Endothelial cell (in vitro differentiated cells): ENCODE data around the gene PAPPA2. TPM values are rescaled to one million over a fixed set of nuclear protein-coding genes. Genes with fewer than 3 reads are reported as not detected.

ENCODE experiments used
- DNase-seq: peaks from one replicate; pipeline ENCODE4 v3.0.0; 2021; ENCODE audit warnings: low spot score
- H3K27ac Mint-ChIP-seq: one replicate; pipeline ENCODE4 v1.8.0; 2021; ENCODE audit warnings: mixed read lengths, inconsistent platforms; ENCODE audit not compliant: unreplicated experiment
- H3K27me3 Mint-ChIP-seq: one replicate; pipeline ENCODE4 v1.8.0; 2021; ENCODE audit warnings: mild to moderate bottlenecking, moderate library complexity, mixed read lengths, inconsistent platforms; ENCODE audit not compliant: unreplicated experiment
- H3K36me3 Mint-ChIP-seq: one replicate; pipeline ENCODE4 v1.8.0; 2021; ENCODE audit warnings: mild to moderate bottlenecking, low read depth, mixed read lengths, inconsistent platforms; ENCODE audit not compliant: unreplicated experiment
- H3K4me1 Mint-ChIP-seq: one replicate; pipeline ENCODE4 v1.8.0; 2021; ENCODE audit warnings: mild to moderate bottlenecking, mixed read lengths, inconsistent platforms; ENCODE audit not compliant: unreplicated experiment
- H3K4me3 Mint-ChIP-seq: one replicate; pipeline ENCODE4 v1.8.0; 2021; ENCODE audit warnings: mild to moderate bottlenecking, mixed read lengths, inconsistent platforms; ENCODE audit not compliant: unreplicated experiment
- H3K9me3 Mint-ChIP-seq: one replicate; pipeline ENCODE4 v1.8.0; 2021; ENCODE audit warnings: mixed read lengths, inconsistent platforms; ENCODE audit not compliant: unreplicated experiment
- total RNA-seq: library from RNA; stranded (reverse); fragmentation: NEBNext Ultra II Directional; extraction: Animal tissue kit (Norgen Biotek cat#: 25700); gene quantifications from one replicate; pipeline ENCODE4 v1.2.1, GENCODE V29; 2021; ENCODE audit not compliant: unreplicated experiment
- TF ChIP-seq, protein P1 (sequence below): fragments of 200-600 bp; sonication (generic); IDR thresholded peaks from one replicate; pipeline ENCODE4 v1.5.0; 2021; ENCODE audit warnings: antibody characterized with exemption; ENCODE audit not compliant: unreplicated experiment

Gene PAPPA2
- total RNA-seq, 1 donor from 2014 or later: 0.33 TPM

DNA sequence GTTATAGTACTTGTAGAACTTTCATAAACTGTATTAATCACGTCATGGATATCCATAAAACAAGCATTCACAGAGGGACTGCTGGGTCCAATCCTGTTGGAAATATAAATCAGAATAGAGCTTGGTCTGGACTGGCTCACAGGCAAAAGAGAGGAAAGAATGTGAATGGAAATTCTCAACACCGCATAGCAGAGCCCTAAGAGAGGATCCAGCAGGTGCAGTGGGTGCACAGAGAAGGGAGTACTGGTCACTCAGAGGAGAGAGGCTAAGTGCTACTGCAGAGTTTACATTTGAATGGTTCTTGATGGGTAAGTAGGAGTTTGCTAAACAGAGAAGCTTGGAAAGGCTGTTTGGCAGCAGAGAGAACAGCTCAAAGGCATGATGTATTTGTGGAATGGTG lies 231.7 kb downstream of the PAPPA2 start:
- peaks cover 4% of the 10 kb centered on the region for H3K27me3 Mint-ChIP-seq
- H3K4me1 Mint-ChIP-seq: no peaks in the 10 kb centered on the region
- no peak for DNase-seq
- TF ChIP-seq, protein P1, sequence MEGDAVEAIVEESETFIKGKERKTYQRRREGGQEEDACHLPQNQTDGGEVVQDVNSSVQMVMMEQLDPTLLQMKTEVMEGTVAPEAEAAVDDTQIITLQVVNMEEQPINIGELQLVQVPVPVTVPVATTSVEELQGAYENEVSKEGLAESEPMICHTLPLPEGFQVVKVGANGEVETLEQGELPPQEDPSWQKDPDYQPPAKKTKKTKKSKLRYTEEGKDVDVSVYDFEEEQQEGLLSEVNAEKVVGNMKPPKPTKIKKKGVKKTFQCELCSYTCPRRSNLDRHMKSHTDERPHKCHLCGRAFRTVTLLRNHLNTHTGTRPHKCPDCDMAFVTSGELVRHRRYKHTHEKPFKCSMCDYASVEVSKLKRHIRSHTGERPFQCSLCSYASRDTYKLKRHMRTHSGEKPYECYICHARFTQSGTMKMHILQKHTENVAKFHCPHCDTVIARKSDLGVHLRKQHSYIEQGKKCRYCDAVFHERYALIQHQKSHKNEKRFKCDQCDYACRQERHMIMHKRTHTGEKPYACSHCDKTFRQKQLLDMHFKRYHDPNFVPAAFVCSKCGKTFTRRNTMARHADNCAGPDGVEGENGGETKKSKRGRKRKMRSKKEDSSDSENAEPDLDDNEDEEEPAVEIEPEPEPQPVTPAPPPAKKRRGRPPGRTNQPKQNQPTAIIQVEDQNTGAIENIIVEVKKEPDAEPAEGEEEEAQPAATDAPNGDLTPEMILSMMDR: no peak
- H3K9me3 Mint-ChIP-seq: no peaks in the 10 kb centered on the region
- H3K36me3 Mint-ChIP-seq: no peaks in the 10 kb centered on the region
- H3K27ac Mint-ChIP-seq: no peak overlapping the region
- H3K4me3 Mint-ChIP-seq: no peak overlapping the region

DNA sequence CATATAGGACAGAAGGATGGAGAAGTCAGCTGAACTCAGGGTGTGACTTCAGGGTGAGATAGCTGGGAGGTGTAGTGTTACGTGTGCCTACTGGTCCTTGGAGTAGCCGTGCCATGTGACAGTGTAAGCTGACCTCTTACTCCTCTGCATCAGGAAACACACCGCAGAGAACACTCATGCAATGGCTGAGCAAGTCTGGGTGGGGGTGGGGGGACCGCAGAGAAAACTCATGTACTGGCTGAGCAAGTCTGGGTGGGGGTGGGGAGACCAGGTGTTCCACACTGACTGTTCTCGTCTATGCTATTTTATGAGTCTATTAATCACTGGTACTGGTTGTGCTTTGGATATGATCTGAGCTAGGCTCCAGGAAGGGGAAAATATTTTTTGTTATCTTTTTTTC lies 233.1 kb downstream of the PAPPA2 start:
- Mint-ChIP-seq H3K27me3 (peaks cover 7% of the 10 kb centered on the region), H3K27ac (no peak overlapping the region), H3K4me3 (no peak overlapping the region), H3K36me3 (no peaks in the 10 kb centered on the region), H3K4me1 (no peaks in the 10 kb centered on the region), H3K9me3 (no peaks in the 10 kb centered on the region)
- TF ChIP-seq, protein P1: no peak
- DNase-seq: no peak

GRCh38 chr1:176696689-176697088 lies 233.7 kb downstream of the PAPPA2 start:
- no peaks in the 10 kb centered on the region for H3K36me3 Mint-ChIP-seq
- no peak for DNase-seq
- H3K27ac Mint-ChIP-seq: no peak overlapping the region
- no peaks in the 10 kb centered on the region for H3K4me1 Mint-ChIP-seq
- H3K9me3 Mint-ChIP-seq: no peaks in the 10 kb centered on the region
- TF ChIP-seq, protein P1: no peak
- no peak overlapping the region for H3K4me3 Mint-ChIP-seq
- H3K27me3 Mint-ChIP-seq: peaks cover 7% of the 10 kb centered on the region

DNA sequence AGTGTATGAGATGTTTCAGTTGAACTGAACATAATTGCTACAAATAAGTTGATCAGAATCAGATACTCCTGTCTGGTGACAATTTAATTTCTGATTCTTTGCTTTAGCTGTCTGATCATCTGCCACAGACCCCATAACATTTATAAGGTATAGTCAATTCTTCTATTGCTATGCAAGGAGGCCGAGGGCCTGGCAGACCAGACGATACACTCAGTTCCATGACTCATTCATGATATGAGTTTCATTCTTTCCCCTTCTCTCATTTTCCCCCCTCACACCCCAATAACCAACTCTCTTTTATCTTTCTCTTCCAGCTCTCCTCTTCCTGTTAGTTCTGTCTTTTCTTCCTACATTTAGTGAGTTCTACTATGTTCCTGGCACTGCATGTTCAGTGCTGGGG lies 236.8 kb downstream of the PAPPA2 start:
- no peaks in the 10 kb centered on the region for H3K4me1 Mint-ChIP-seq
- H3K4me3 Mint-ChIP-seq: no peak overlapping the region
- H3K27me3 Mint-ChIP-seq: peaks cover 6% of the 10 kb centered on the region
- no peaks in the 10 kb centered on the region for H3K36me3 Mint-ChIP-seq
- H3K9me3 Mint-ChIP-seq: no peaks in the 10 kb centered on the region
- no peak overlapping the region for H3K27ac Mint-ChIP-seq
- DNase-seq: no peak
- TF ChIP-seq, protein P1: no peak

DNA sequence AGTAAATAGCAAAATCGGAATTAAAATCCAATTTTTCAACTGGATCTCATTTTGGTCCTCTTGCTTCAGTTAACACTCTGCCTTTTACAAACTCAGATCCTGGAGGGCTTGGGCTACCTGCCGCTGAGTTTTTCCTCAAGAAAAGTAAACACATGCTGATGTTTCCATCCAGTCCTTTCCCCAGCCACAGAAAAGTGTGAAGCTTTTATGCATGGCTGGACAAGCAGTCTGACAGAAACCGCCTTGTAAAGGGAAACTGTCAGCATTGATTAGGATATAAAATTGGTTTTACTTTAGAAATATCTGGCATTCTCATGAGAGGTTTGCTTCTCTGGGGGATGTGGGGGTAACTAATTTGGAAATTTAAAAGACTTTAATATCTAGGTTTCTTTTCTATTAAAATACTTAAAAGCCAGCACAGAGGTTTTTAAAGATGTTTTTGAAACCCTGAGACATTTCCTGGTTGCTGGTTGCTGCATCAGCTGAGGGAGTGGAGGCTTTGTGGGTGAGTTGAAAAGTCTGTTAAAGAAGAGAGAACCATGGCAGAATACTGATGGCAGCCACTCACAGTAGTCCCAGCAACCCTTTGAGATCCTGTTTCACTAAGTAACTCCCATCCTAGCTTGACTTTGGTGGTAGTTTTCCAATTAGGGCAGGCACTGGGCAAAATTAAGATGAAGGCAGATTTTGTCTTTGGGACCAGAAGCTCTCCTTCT lies 238.3 kb downstream of the PAPPA2 start:
- Mint-ChIP-seq H3K4me3 (no peak overlapping the region), H3K27ac (no peak overlapping the region), H3K4me1 (no peaks in the 10 kb centered on the region), H3K36me3 (no peaks in the 10 kb centered on the region), H3K27me3 (peaks cover 6% of the 10 kb centered on the region), H3K9me3 (no peaks in the 10 kb centered on the region)
- TF ChIP-seq, protein P1: no peak
- no peak for DNase-seq
